ENCODE measurements around the gene VNN1. TPM values are rescaled to one million over a fixed set of nuclear protein-coding genes. Genes with fewer than 3 reads are reported as not detected.

VNN1 gene
- total RNA-seq, 1 donor from 2014 or later: not detected

GRCh38 chr6:132751306-132751705 lies 37.5 kb upstream of the VNN1 start:
- H3K4me1 ChIP-seq: no peaks in the 10 kb centered on the region
- H3K79me2 ChIP-seq (ENCODE audit: low read depth): no peaks in the 10 kb centered on the region
- Mint-ChIP-seq H3K4me3 (no peak overlapping the region), H3K27ac (no peak overlapping the region), H3K9me3 (no peaks in the 10 kb centered on the region), H3K4me1 (no peaks in the 10 kb centered on the region), H3K36me3 (no peaks in the 10 kb centered on the region), H3K27me3 (ENCODE audit: insufficient read depth, low read depth) (peaks cover 2% of the 10 kb centered on the region)
- DNase-seq (ENCODE audit: low spot score): no peak
- H4K20me1 ChIP-seq (ENCODE audit: low read depth): no peaks in the 10 kb centered on the region
- H3K27me3 ChIP-seq: no peaks in the 10 kb centered on the region
- H3K4me2 ChIP-seq: no peak overlapping the region
- H3K27ac ChIP-seq: no peak overlapping the region
- H3F3A ChIP-seq (ENCODE audit: low read depth): no peaks in the 10 kb centered on the region
- no peak overlapping the region for H3K9ac ChIP-seq
- no peaks in the 10 kb centered on the region for H3K9me3 ChIP-seq (ENCODE audit: low read depth)
- H3K4me3 ChIP-seq: no peak overlapping the region
- H3K36me3 ChIP-seq: no peaks in the 10 kb centered on the region
- no peak overlapping the region for H2AFZ ChIP-seq (replicated peaks)
- TF ChIP-seq CTCF (IDR thresholded peaks at IDR 0.05): no peak
- no peak for TF ChIP-seq EZH2phosphoT487 (IDR thresholded peaks at IDR 0.05)
- no peak for TF ChIP-seq EZH2 (IDR thresholded peaks at IDR 0.05)

GRCh38 chr6:132750455-132751248 lies 36.8 kb upstream of the VNN1 start:
- H3F3A ChIP-seq (ENCODE audit: low read depth): no peaks in the 10 kb centered on the region
- DNase-seq (ENCODE audit: low spot score): no peak
- Mint-ChIP-seq H3K4me3 (no peak overlapping the region), H3K27ac (no peak overlapping the region), H3K27me3 (ENCODE audit: insufficient read depth, low read depth) (peaks cover 2% of the 10 kb centered on the region), H3K4me1 (no peaks in the 10 kb centered on the region), H3K9me3 (no peaks in the 10 kb centered on the region), H3K36me3 (no peaks in the 10 kb centered on the region)
- no peak for TF ChIP-seq CTCF (IDR thresholded peaks at IDR 0.05)
- no peaks in the 10 kb centered on the region for H3K79me2 ChIP-seq (ENCODE audit: low read depth)
- H3K4me1 ChIP-seq: no peaks in the 10 kb centered on the region
- no peak overlapping the region for H3K27ac ChIP-seq
- H3K27me3 ChIP-seq: no peaks in the 10 kb centered on the region
- no peak overlapping the region for H3K4me2 ChIP-seq
- no peak overlapping the region for H3K4me3 ChIP-seq
- H4K20me1 ChIP-seq (ENCODE audit: low read depth): no peaks in the 10 kb centered on the region
- no peak overlapping the region for H2AFZ ChIP-seq (replicated peaks)
- no peak overlapping the region for H3K9ac ChIP-seq
- no peaks in the 10 kb centered on the region for H3K36me3 ChIP-seq
- no peaks in the 10 kb centered on the region for H3K9me3 ChIP-seq (ENCODE audit: low read depth)

- Mint-ChIP-seq H3K4me3 (no peak overlapping the region), H3K36me3 (no peaks in the 10 kb centered on the region), H3K27ac (no peak overlapping the region)
These were observed 35.3 kb upstream of the VNN1 start for GRCh38 chr6:132749111-132749510.

More at GRCh38 chr6:132749111-132749510, 35.3 kb upstream of the VNN1 start:
- Histone ChIP-seq H3K27me3 (no peaks in the 10 kb centered on the region), H3K9ac (no peak overlapping the region), H3K4me2 (no peak overlapping the region), H3K9me3 (ENCODE audit: low read depth) (no peaks in the 10 kb centered on the region), H4K20me1 (ENCODE audit: low read depth) (no peaks in the 10 kb centered on the region), H3K27ac (no peak overlapping the region), H3K79me2 (ENCODE audit: low read depth) (no peaks in the 10 kb centered on the region), H3K36me3 (no peaks in the 10 kb centered on the region), H2AFZ (replicated peaks) (no peak overlapping the region), H3K4me1 (no peaks in the 10 kb centered on the region), H3K4me3 (no peak overlapping the region), H3F3A (ENCODE audit: low read depth) (no peaks in the 10 kb centered on the region)
- Mint-ChIP-seq H3K9me3 (no peaks in the 10 kb centered on the region), H3K4me1 (no peaks in the 10 kb centered on the region), H3K27me3 (ENCODE audit: insufficient read depth, low read depth) (peaks cover 2% of the 10 kb centered on the region)
- no peak for TF ChIP-seq EZH2 (IDR thresholded peaks at IDR 0.05)
- no peak for TF ChIP-seq EZH2phosphoT487 (IDR thresholded peaks at IDR 0.05)
- TF ChIP-seq CTCF (IDR thresholded peaks at IDR 0.05): no peak
- DNase-seq (ENCODE audit: low spot score): no peak
